ENCODE data around the gene DUSP9.

DUSP9 gene

GRCh38 chrX:153649178-153649914 is 2.3 kb downstream of the DUSP9 start:
- peaks cover 25% of the 10 kb centered on the region for H3K27me3 ChIP-seq
- peak; percentile 58 for TF ChIP-seq CTCF (IDR thresholded peaks at IDR 0.05; ENCODE audit: low read depth, low read length)
- no peaks in the 10 kb centered on the region for H3K4me1 ChIP-seq
- H3K4me3 ChIP-seq (ENCODE audit: low read depth, low read length) = no peak overlapping the region
- no peaks in the 10 kb centered on the region for H3K9me3 ChIP-seq
- peak; percentile 73 for DNase-seq
- no peaks in the 10 kb centered on the region for H3K36me3 ChIP-seq

DNA sequence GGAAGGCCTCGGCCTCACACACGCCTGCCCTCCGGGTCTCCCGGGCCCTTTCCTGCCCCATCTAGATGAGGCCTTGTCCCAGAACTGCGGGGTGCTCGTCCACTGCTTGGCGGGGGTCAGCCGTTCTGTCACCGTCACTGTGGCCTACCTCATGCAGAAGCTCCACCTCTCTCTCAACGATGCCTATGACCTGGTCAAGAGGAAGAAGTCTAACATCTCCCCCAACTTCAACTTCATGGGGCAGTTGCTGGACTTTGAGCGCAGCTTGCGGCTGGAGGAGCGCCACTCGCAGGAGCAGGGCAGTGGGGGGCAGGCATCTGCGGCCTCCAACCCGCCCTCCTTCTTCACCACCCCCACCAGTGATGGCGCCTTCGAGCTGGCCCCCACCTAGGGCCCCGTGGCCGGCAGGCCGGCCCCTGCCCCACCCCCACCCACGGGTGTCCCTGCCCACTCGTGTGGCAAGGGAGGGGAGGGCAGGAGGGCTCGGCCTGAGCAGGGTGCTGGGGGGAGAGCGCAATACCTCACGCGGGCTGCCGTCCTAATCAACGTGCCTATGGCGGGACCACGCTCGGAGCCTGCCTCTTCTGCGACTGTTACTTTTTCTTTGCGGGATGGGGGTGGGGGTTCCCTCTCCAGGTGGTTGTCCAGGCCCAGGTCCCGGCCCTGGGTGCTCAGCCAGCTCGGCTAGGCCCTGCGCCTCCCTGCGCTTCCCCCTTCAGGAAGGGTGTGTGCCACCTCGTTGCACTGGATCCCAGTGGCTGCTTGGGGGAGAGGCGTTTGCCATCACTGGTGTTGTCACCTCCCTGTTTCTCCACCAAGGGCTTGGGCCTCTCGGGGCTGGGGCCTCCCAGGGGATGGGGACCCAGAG is 3.1 kb downstream of the DUSP9 start:
- H3K27me3 ChIP-seq = peaks cover 17% of the 10 kb centered on the region
- H3K36me3 ChIP-seq = no peaks in the 10 kb centered on the region
- no peak overlapping the region for H3K4me3 ChIP-seq (ENCODE audit: low read depth, low read length)
- TF ChIP-seq CTCF (IDR thresholded peaks at IDR 0.05; ENCODE audit: low read depth, low read length) = no peak
- no peaks in the 10 kb centered on the region for H3K9me3 ChIP-seq
- no peaks in the 10 kb centered on the region for H3K4me1 ChIP-seq
- DNase-seq = no peak

DNA sequence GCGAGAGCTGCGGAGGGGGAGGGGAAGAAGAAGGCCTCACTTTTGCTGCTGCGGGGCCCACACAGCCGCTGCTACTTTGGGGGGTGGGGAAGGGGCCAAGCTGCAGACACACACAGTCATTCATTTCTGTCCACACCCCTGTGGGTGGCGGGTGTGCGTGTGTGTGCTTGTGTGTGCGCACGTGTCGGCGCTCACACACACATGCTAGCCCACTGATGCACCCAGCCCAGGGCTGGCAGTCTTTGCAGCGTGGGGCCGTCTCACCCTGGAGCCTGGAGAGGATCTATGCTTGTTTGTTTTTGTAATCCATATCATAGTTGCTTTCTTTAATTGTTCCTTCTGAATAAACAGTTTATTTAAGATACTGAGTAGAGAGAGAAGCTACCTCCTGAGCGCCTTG is 4.0 kb downstream of the DUSP9 start:
- no peak for DNase-seq
- H3K27me3 ChIP-seq = peaks cover 15% of the 10 kb centered on the region
- TF ChIP-seq CTCF (IDR thresholded peaks at IDR 0.05; ENCODE audit: low read depth, low read length) = no peak
- no peaks in the 10 kb centered on the region for H3K9me3 ChIP-seq
- no peak overlapping the region for H3K4me3 ChIP-seq (ENCODE audit: low read depth, low read length)
- H3K4me1 ChIP-seq = no peaks in the 10 kb centered on the region
- no peaks in the 10 kb centered on the region for H3K36me3 ChIP-seq

- DNase-seq = no peak
- H3K36me3 ChIP-seq = no peaks in the 10 kb centered on the region
- H3K9me3 ChIP-seq = no peaks in the 10 kb centered on the region
- H3K4me1 ChIP-seq = no peaks in the 10 kb centered on the region
- H3K4me3 ChIP-seq (ENCODE audit: low read depth, low read length) = no peak overlapping the region
- TF ChIP-seq CTCF (IDR thresholded peaks at IDR 0.05; ENCODE audit: low read depth, low read length) = peak; percentile 47
- H3K27me3 ChIP-seq = peaks cover 12% of the 10 kb centered on the region
These were observed 4.6 kb downstream of the DUSP9 start for GRCh38 chrX:153651540-153652079.

DNA sequence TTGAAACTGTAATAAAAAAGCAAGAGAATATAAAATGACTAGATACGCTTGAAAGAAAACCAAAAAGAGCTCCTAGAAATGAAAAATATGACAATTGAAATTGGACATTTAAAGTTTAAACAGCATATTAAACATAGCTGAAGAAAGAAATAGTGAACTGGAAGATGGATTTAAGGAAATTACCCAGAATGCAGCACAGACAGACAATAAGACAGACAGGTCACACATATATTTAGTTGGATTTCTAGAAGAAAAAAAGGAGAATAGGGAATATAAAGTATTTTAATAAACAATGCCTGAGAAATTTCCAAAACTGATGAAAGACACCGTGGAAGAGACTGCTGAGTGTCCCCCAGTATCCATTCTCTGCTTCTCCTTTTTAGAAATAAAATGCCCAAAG is 6.6 kb downstream of the DUSP9 start:
- no peak for TF ChIP-seq CTCF (IDR thresholded peaks at IDR 0.05; ENCODE audit: low read depth, low read length)
- Histone ChIP-seq H3K27me3 (no peaks in the 10 kb centered on the region), H3K4me3 (ENCODE audit: low read depth, low read length) (no peak overlapping the region), H3K4me1 (no peaks in the 10 kb centered on the region), H3K36me3 (no peaks in the 10 kb centered on the region), H3K9me3 (no peaks in the 10 kb centered on the region)
- DNase-seq = no peak

Measured in BE2C (cell line).